ENCODE results near the gene CMTM8. TPM values are rescaled to one million over a fixed set of nuclear protein-coding genes. Genes with fewer than 3 reads are reported as not detected.

The CMTM8 gene
- total and polyA plus RNA-seq, 2 of the 8 experiments (the other 6 are each of a cell fraction or from before 2014, with no cell fraction given): 10.5 to 22.4 TPM

GRCh38 chr3:32414522-32415202 lies 176.2 kb downstream of the CMTM8 start (continued):
- TF ChIP-seq, protein P1, sequence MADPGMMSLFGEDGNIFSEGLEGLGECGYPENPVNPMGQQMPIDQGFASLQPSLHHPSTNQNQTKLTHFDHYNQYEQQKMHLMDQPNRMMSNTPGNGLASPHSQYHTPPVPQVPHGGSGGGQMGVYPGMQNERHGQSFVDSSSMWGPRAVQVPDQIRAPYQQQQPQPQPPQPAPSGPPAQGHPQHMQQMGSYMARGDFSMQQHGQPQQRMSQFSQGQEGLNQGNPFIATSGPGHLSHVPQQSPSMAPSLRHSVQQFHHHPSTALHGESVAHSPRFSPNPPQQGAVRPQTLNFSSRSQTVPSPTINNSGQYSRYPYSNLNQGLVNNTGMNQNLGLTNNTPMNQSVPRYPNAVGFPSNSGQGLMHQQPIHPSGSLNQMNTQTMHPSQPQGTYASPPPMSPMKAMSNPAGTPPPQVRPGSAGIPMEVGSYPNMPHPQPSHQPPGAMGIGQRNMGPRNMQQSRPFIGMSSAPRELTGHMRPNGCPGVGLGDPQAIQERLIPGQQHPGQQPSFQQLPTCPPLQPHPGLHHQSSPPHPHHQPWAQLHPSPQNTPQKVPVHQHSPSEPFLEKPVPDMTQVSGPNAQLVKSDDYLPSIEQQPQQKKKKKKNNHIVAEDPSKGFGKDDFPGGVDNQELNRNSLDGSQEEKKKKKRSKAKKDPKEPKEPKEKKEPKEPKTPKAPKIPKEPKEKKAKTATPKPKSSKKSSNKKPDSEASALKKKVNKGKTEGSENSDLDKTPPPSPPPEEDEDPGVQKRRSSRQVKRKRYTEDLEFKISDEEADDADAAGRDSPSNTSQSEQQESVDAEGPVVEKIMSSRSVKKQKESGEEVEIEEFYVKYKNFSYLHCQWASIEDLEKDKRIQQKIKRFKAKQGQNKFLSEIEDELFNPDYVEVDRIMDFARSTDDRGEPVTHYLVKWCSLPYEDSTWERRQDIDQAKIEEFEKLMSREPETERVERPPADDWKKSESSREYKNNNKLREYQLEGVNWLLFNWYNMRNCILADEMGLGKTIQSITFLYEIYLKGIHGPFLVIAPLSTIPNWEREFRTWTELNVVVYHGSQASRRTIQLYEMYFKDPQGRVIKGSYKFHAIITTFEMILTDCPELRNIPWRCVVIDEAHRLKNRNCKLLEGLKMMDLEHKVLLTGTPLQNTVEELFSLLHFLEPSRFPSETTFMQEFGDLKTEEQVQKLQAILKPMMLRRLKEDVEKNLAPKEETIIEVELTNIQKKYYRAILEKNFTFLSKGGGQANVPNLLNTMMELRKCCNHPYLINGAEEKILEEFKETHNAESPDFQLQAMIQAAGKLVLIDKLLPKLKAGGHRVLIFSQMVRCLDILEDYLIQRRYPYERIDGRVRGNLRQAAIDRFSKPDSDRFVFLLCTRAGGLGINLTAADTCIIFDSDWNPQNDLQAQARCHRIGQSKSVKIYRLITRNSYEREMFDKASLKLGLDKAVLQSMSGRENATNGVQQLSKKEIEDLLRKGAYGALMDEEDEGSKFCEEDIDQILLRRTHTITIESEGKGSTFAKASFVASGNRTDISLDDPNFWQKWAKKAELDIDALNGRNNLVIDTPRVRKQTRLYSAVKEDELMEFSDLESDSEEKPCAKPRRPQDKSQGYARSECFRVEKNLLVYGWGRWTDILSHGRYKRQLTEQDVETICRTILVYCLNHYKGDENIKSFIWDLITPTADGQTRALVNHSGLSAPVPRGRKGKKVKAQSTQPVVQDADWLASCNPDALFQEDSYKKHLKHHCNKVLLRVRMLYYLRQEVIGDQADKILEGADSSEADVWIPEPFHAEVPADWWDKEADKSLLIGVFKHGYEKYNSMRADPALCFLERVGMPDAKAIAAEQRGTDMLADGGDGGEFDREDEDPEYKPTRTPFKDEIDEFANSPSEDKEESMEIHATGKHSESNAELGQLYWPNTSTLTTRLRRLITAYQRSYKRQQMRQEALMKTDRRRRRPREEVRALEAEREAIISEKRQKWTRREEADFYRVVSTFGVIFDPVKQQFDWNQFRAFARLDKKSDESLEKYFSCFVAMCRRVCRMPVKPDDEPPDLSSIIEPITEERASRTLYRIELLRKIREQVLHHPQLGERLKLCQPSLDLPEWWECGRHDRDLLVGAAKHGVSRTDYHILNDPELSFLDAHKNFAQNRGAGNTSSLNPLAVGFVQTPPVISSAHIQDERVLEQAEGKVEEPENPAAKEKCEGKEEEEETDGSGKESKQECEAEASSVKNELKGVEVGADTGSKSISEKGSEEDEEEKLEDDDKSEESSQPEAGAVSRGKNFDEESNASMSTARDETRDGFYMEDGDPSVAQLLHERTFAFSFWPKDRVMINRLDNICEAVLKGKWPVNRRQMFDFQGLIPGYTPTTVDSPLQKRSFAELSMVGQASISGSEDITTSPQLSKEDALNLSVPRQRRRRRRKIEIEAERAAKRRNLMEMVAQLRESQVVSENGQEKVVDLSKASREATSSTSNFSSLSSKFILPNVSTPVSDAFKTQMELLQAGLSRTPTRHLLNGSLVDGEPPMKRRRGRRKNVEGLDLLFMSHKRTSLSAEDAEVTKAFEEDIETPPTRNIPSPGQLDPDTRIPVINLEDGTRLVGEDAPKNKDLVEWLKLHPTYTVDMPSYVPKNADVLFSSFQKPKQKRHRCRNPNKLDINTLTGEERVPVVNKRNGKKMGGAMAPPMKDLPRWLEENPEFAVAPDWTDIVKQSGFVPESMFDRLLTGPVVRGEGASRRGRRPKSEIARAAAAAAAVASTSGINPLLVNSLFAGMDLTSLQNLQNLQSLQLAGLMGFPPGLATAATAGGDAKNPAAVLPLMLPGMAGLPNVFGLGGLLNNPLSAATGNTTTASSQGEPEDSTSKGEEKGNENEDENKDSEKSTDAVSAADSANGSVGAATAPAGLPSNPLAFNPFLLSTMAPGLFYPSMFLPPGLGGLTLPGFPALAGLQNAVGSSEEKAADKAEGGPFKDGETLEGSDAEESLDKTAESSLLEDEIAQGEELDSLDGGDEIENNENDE (IDR thresholded peaks at IDR 0.05; ENCODE audit: insufficient replicate concordance, low read length): no peak
- TF ChIP-seq SAP30 (IDR thresholded peaks at IDR 0.05; ENCODE audit: insufficient read depth, insufficient replicate concordance, low read length) (no peak), CTBP2 (IDR thresholded peaks at IDR 0.05; ENCODE audit: borderline replicate concordance, insufficient read depth, insufficient read length, low read length) (no peak), ZNF274 (IDR thresholded peaks at IDR 0.05; ENCODE audit: borderline replicate concordance, extremely low read depth, low read length) (no peak), CEBPB (IDR thresholded peaks at IDR 0.05; ENCODE audit: low read depth, low read length) (no peak), KDM1A (IDR thresholded peaks at IDR 0.05; ENCODE audit: borderline replicate concordance, low read length) (no peak), CREB1 (IDR thresholded peaks at IDR 0.05) (no peak), POU5F1 (IDR thresholded peaks at IDR 0.05; ENCODE audit: low read depth, low read length) (no peak), TCF12 (IDR thresholded peaks at IDR 0.05; ENCODE audit: low read depth, low read length) (no peak)
- TF ChIP-seq, protein P2, sequence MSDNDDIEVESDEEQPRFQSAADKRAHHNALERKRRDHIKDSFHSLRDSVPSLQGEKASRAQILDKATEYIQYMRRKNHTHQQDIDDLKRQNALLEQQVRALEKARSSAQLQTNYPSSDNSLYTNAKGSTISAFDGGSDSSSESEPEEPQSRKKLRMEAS (IDR thresholded peaks at IDR 0.05): no peak
